NB4 (cell line): ENCODE measurements around the gene ARHGAP24.

Experiments used
- DNase-seq: peaks from one replicate; pipeline ENCODE4 v3.0.0; 2010; ENCODE audit warnings: low read depth
- H3K4me3 ChIP-seq: one replicate; pipeline ENCODE4 v1.5.1; 2011; ENCODE audit warnings: mild to moderate bottlenecking, low read depth, low read length, moderate library complexity
- MYC ChIP-seq: IDR thresholded peaks from 2 replicates; pipeline ENCODE4 v1.6.1; 2011; ENCODE audit warnings: low read depth, low read length
- POLR2A ChIP-seq: IDR thresholded peaks from 2 replicates; pipeline ENCODE4 v1.6.1; 2011; ENCODE audit warnings: mild to moderate bottlenecking; ENCODE audit not compliant: insufficient read length; ENCODE audit errors: extremely low read depth
- TF ChIP-seq, protein P1 (sequence below): IDR thresholded peaks from 2 replicates; pipeline ENCODE4 v1.6.1; 2011; ENCODE audit warnings: low read depth, low read length
- TF ChIP-seq, protein P2 (sequence below): IDR thresholded peaks from one replicate; pipeline ENCODE4 v1.5.1; 2012; ENCODE audit warnings: low read depth, low read length

ARHGAP24 gene

DNA sequence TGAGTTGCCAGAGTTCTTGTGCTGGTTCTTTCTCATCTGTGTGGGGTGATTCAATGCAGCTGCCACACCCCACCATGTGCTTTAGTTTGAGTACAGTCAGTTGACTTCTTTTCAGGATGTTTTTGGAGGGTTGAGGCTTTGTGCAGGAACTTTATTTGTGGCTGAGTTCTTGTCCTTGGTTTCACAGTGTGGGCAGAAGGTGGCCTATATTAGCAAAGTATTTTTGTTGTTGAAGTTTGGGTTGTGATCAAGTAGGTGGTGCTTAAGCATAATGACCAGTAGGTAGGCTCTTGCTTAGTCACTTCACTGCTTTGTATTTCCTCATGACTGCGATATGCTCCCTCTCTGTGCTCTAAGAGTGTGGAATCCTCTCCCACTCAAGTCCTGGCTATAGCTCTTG is 80.3 kb downstream of the ARHGAP24 start:
- TF ChIP-seq, protein P1, sequence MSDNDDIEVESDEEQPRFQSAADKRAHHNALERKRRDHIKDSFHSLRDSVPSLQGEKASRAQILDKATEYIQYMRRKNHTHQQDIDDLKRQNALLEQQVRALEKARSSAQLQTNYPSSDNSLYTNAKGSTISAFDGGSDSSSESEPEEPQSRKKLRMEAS, result no peak
- TF ChIP-seq MYC, result no peak
- TF ChIP-seq, protein P2, sequence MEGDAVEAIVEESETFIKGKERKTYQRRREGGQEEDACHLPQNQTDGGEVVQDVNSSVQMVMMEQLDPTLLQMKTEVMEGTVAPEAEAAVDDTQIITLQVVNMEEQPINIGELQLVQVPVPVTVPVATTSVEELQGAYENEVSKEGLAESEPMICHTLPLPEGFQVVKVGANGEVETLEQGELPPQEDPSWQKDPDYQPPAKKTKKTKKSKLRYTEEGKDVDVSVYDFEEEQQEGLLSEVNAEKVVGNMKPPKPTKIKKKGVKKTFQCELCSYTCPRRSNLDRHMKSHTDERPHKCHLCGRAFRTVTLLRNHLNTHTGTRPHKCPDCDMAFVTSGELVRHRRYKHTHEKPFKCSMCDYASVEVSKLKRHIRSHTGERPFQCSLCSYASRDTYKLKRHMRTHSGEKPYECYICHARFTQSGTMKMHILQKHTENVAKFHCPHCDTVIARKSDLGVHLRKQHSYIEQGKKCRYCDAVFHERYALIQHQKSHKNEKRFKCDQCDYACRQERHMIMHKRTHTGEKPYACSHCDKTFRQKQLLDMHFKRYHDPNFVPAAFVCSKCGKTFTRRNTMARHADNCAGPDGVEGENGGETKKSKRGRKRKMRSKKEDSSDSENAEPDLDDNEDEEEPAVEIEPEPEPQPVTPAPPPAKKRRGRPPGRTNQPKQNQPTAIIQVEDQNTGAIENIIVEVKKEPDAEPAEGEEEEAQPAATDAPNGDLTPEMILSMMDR, result no peak
- TF ChIP-seq POLR2A, result no peak
- DNase-seq, result no peak

DNA sequence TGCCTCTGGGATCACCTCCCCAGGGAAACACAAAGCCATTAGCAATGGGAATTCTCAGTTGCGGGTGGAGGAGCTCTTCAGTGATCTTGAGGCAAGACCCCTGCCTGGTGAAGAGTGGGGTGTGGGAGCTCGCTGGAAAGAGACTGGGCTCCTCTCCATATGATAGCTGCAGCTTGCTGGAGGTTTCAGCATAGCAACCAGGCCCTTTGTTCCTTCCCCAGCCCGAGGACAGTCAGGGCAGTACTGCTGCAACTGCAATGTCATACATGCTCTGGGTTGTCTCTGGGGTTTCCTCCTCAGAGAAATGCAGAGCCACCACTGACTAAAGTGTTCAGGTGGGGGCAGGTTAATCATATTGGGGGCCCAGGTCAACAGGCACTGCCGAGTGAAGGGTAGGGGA is 81.3 kb downstream of the ARHGAP24 start:
- H3K4me3 ChIP-seq, result no peak overlapping the region
- TF ChIP-seq POLR2A (no peak), MYC (no peak)
- TF ChIP-seq, protein P1, result no peak
- TF ChIP-seq, protein P2, result no peak
- no peak for DNase-seq

More for the DNA sequence above, 80.3 kb downstream of the ARHGAP24 start:
- H3K4me3 ChIP-seq, result no peak overlapping the region

DNA sequence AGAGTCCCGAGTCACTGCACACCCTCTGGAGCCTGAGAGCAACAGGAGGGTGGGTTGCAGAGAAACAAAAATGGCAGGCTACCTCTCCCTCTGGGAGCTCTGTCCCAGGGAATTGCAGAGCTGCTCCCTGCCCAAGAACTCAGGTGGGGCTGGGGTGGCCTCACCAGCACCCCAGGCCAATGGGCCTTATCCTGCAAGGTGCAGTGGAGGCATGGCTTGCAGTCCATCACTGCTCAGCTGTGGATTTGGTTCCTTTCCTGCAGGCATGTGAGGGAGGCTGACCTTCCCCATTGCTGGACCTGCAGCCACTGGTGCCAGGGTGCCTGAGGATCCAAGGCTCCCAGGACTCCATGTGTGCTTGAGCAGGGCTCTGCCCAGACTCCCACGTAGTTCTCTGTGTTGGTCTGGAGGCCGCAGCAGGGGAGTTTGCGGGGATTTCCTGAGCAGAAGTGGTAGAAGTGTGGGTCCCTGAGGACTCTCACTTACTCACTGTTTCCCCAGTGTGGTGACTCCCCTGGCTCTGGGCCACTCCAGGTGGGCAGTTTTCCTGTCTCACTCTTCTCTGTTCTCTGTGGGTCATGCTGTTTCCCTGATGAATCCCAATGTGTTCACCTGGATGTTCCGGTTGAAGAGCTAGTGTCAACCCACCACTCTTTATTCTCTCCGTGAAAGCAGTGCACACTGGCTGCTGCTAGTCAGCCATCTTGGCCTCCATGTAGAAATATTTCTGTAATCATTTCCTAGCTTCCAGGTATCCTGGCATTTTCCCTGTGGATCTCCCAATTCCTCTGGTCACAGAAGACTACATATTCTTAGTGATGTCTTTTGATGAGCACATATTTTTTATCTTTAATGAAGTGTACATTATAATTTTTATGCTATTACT is 82.3 kb downstream of the ARHGAP24 start:
- peak; percentile 8 for DNase-seq
- H3K4me3 ChIP-seq, result no peak overlapping the region
- TF ChIP-seq, protein P2, result no peak
- TF ChIP-seq POLR2A (no peak), MYC (no peak)
- TF ChIP-seq, protein P1, result no peak

DNA sequence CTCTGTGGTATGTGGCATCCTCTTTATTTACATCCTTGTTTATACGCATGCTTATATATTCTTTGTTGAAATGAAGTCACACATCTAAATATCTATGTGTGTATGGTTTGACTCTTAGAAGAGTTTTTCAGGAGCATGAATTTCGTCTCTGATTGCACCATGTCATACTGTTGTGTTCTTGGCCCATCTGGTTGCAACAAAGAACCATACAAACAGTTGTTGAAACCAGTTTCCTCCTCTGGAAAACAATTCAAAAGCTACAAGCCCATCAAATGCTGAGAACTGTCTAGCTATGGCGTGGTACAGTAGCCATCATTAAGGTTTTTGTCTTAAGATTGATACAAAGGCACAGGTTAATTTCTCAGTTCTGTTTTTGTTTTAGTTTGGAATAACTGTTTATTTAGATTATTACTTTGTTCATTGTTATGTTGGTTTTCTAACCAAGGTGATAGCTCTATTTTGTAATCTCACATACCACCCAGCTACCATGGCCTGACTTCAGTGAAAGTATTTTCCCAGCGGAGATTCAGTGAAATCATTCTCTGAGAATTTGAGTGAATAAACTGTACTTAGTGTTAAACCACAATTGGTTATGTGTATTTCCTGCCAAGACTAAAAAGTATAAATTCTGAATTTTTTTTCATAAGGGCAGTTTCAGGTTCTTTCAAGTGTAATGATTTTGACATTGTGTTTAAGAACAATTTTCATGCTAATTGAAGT is 91.0 kb downstream of the ARHGAP24 start:
- H3K4me3 ChIP-seq, result no peak overlapping the region
- TF ChIP-seq MYC, result no peak
- TF ChIP-seq, protein P2, result no peak
- TF ChIP-seq POLR2A, result no peak
- TF ChIP-seq, protein P1, result no peak
- no peak for DNase-seq

DNA sequence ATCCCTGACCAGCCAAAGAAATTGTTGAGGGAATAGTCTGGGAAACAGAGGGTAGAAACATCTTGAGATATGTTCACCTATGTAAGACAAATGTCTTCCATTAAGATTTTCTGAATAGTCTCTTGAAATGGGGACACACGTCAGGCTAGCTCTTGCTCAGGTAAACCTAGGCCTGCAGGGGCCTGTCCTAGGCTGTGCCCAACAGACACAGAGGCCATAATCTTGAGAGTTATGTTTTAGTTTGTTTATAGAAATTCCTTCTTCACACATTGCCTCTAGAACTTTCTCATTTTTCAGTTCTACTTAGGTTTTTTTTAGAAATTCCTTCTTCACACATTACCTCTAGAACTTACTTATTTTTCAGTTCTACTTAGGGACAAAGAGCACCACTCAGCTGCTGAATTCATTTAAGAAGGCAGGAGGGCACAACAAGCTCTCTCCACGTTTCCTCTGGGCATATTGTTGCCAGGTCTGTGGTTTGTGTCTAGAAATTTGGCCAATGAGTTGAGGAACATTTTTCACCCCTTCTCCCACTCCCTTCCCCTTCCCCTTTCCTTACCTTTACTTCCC is 94.9 kb downstream of the ARHGAP24 start:
- DNase-seq, result no peak

More for the DNA sequence above, 94.9 kb downstream of the ARHGAP24 start:
- no peak overlapping the region for H3K4me3 ChIP-seq
- TF ChIP-seq MYC (no peak), POLR2A (no peak)
- TF ChIP-seq, protein P2, result no peak
- TF ChIP-seq, protein P1, result no peak
